ENCODE measurements around the gene NMB. TPM values are rescaled to one million over a fixed set of nuclear protein-coding genes. Genes with fewer than 3 reads are reported as not detected.
A peak's percentile ranks its signal among the peaks of the same experiment; 100 is the strongest.

The NMB gene
- polyA plus RNA-seq, 3 donors from 2014 or later = 3.2 to 10.8 (median 10.0) TPM

- Mint-ChIP-seq H3K27me3 (ENCODE audit: low read depth in 3 of 3) (peaks cover 0 to 3% (median 0%) of the 10 kb centered on the region in 3 donors), H3K36me3 (peaks cover 11 to 29% (median 16%) of the 10 kb centered on the region in 3 donors), H3K9me3 (no peaks in the 10 kb centered on the region), H3K4me1 (peaks cover 0 to 6% of the 10 kb centered on the region in 2 donors), H3K4me3 (no peak overlapping the region), H3K27ac (peak overlapping the region in 3 of 6 donors; percentile 30 to 48 (median 47))
- DNase-seq = no peak
These were observed 11.7 kb upstream of the NMB start for GRCh38 chr15:84669726-84670125.

GRCh38 chr15:84668221-84668982 lies 10.4 kb upstream of the NMB start:
- Mint-ChIP-seq H3K27ac (no peak overlapping the region), H3K4me3 (no peak overlapping the region), H3K27me3 (ENCODE audit: low read depth in 3 of 3) (peaks cover 0 to 2% (median 0%) of the 10 kb centered on the region in 3 donors), H3K4me1 (peaks cover 0 to 5% of the 10 kb centered on the region in 2 donors), H3K9me3 (no peaks in the 10 kb centered on the region), H3K36me3 (peaks cover 10 to 29% (median 16%) of the 10 kb centered on the region in 3 donors)
- no peak for DNase-seq

GRCh38 chr15:84666373-84666772 lies 8.4 kb upstream of the NMB start:
- Mint-ChIP-seq H3K4me1 (peaks cover 0 to 1% of the 10 kb centered on the region in 2 donors), H3K36me3 (peaks cover 10 to 24% (median 16%) of the 10 kb centered on the region in 3 donors), H3K27ac (peak overlapping the region in 5 of 6 donors; percentile 4 to 81 (median 29)), H3K4me3 (no peak overlapping the region), H3K27me3 (ENCODE audit: low read depth in 3 of 3) (peaks cover 0 to 2% (median 0%) of the 10 kb centered on the region in 3 donors), H3K9me3 (no peaks in the 10 kb centered on the region)
- no peak for DNase-seq

DNA sequence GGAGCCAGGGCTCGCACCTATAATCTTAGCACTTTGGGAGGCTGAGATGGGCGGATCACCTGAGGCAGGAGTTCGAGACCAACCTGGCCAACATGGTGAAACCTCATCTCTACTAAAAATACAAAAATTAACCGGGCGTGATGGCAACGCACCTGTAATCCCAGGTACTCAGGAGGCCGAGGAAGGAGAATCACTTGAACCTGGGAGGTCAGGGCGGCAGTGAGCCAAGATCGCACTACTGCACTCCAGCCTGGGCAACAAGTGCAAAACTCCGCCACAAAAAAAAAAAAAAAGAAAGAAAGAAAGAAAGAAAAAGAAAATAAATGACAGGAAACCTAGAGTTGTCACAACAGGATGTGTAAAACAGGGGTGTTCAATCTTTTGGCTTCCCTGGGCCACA lies 3.0 kb upstream of the NMB start:
- Mint-ChIP-seq H3K4me3 (no peak overlapping the region), H3K27me3 (ENCODE audit: low read depth in 3 of 3) (peaks cover 4 to 12% (median 5%) of the 10 kb centered on the region in 3 donors), H3K4me1 (peaks cover 28 to 37% of the 10 kb centered on the region in 2 donors), H3K36me3 (peaks cover 0 to 4% (median 4%) of the 10 kb centered on the region in 3 donors), H3K9me3 (no peaks in the 10 kb centered on the region), H3K27ac (peak overlapping the region in 1 of 6 donors; percentile 24)
- DNase-seq = no peak

DNA sequence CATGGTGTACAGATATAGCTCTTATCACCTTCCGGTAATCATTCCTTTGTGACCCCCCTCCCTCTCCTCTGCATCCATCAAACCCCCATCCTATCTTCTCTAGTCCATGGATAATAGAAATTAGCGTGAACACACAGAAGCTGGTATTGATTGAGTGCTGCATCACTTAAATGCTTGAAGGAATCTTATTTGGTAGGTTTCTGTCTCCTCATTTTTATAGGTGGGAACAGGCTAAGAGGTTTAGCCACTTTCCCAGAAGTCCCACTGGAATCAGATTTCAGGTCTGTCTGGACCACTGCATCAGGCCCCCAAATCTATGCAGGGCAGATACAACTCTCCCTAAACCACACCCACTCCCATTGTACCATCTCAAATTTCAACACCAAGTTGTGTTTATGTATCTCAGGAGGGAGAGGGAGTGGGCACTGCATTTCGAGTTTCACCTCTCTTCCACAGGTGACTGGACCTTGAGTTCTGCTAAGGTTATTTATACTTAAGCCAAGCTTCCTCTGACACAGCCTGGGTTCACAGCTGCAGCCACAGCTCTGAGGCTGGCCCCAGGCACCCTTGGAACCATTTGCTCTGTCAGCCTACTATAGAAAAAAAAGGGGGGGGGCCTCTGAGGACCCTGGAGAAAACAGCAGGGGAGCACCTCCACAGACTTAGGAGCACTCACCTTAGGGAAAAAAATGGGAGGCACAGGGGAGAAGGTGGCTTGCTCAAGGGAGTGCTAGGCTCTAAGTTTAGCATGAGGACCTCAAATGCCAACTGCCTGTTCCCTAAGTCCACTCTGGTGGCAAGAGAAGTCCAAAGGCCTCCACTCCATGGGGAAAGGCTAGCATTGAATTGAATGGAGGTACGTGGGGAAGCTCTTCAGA lies 2.1 kb upstream of the NMB start:
- H3K36me3 Mint-ChIP-seq = peaks cover 0 to 4% (median 3%) of the 10 kb centered on the region in 3 donors
- peaks cover 31 to 45% of the 10 kb centered on the region in 2 donors for H3K4me1 Mint-ChIP-seq
- no peak for DNase-seq
- H3K27me3 Mint-ChIP-seq (ENCODE audit: low read depth in 3 of 3) = peaks cover 4 to 12% (median 5%) of the 10 kb centered on the region in 3 donors
- peak overlapping the region; percentile 61 to 86 (median 78) for H3K27ac Mint-ChIP-seq
- peak overlapping the region in 4 of 5 donors; percentile 18 to 88 (median 68) for H3K4me3 Mint-ChIP-seq
- H3K9me3 Mint-ChIP-seq = no peaks in the 10 kb centered on the region

GRCh38 chr15:84658788-84659411 lies 901 bp upstream of the NMB start:
- peaks cover 38 to 57% of the 10 kb centered on the region in 2 donors for H3K4me1 Mint-ChIP-seq
- DNase-seq = no peak
- peak overlapping the region; percentile 73 to 88 (median 82) for H3K27ac Mint-ChIP-seq
- H3K27me3 Mint-ChIP-seq (ENCODE audit: low read depth in 3 of 3) = peaks cover 9 to 17% (median 11%) of the 10 kb centered on the region in 3 donors
- H3K4me3 Mint-ChIP-seq = peak overlapping the region; percentile 81 to 88 (median 83)
- H3K36me3 Mint-ChIP-seq = no peaks in the 10 kb centered on the region
- no peaks in the 10 kb centered on the region for H3K9me3 Mint-ChIP-seq

DNA sequence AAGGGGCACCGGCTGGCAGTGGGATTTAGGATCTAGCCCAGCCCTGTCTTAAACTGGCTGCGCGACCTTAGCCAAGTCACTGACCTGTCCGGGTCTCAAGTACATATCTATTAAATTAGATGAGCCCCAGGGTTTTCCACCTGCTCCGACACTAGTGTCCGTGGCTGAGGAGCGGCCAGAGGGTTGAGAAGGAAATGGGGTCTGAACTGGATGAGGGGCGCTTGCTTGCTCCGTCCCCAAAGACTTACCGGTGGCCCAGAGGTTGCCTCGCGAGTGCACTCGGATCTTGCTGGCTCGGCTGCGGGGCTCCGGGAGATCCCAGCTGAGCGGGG lies 285 bp downstream of the NMB start:
- H3K4me1 Mint-ChIP-seq = peaks cover 44 to 64% of the 10 kb centered on the region in 2 donors
- no peaks in the 10 kb centered on the region for H3K36me3 Mint-ChIP-seq
- peak overlapping the region in 1 of 6 donors; percentile 17 for H3K27ac Mint-ChIP-seq
- peaks cover 9 to 20% (median 11%) of the 10 kb centered on the region in 3 donors for H3K27me3 Mint-ChIP-seq (ENCODE audit: low read depth in 3 of 3)
- no peak for DNase-seq
- H3K4me3 Mint-ChIP-seq = peak overlapping the region; percentile 68 to 82 (median 74)
- no peaks in the 10 kb centered on the region for H3K9me3 Mint-ChIP-seq

DNA sequence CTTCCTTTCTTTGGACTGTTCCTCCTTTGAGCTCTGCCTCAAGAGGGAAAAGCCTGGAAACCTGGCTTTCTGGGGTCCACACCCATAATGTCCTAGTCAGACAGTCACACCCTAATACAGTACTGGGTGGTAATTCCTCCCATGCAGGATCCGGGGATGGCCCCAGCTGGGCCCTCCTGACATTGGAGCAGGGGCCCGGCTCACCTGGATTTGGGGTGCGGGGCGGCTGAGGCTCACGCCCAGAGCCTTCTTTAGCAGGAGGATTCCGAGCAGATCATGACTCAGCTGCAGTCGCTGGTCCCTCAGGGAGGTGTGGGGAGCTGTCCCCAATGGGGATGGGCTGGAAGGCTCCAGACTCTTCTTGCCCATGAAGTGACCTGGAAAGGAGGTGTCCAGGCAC lies 1.0 kb downstream of the NMB start:
- peaks cover 9 to 20% (median 11%) of the 10 kb centered on the region in 3 donors for H3K27me3 Mint-ChIP-seq (ENCODE audit: low read depth in 3 of 3)
- H3K4me3 Mint-ChIP-seq = peak overlapping the region; percentile 68 to 82 (median 74)
- peaks cover 48 to 71% of the 10 kb centered on the region in 2 donors for H3K4me1 Mint-ChIP-seq
- no peaks in the 10 kb centered on the region for H3K9me3 Mint-ChIP-seq
- peak overlapping the region in 1 of 6 donors; percentile 17 for H3K27ac Mint-ChIP-seq
- no peak for DNase-seq
- H3K36me3 Mint-ChIP-seq = peaks cover 4 to 5% (median 4%) of the 10 kb centered on the region in 3 donors

- DNase-seq = peak; percentile 54 to 66 (median 64)
- H3K9me3 Mint-ChIP-seq = no peaks in the 10 kb centered on the region
- H3K4me3 Mint-ChIP-seq = peak overlapping the region; percentile 98 to 99 (median 99)
- peaks cover 9 to 10% (median 9%) of the 10 kb centered on the region in 3 donors for H3K36me3 Mint-ChIP-seq
- H3K4me1 Mint-ChIP-seq = peaks cover 44 to 69% of the 10 kb centered on the region in 2 donors
- peak overlapping the region; percentile 62 to 98 (median 94) for H3K27ac Mint-ChIP-seq
- H3K27me3 Mint-ChIP-seq (ENCODE audit: low read depth in 3 of 3) = peaks cover 9 to 18% (median 11%) of the 10 kb centered on the region in 3 donors
These were observed 3.1 kb downstream of the NMB start for GRCh38 chr15:84654689-84655453.

- H3K4me1 Mint-ChIP-seq = peaks cover 36 to 63% of the 10 kb centered on the region in 2 donors
- peak; percentile 96 to 97 (median 96) for DNase-seq
- H3K36me3 Mint-ChIP-seq = peaks cover 10 to 11% (median 11%) of the 10 kb centered on the region in 3 donors
- H3K9me3 Mint-ChIP-seq = no peaks in the 10 kb centered on the region
- peaks cover 9 to 16% (median 11%) of the 10 kb centered on the region in 3 donors for H3K27me3 Mint-ChIP-seq (ENCODE audit: low read depth in 3 of 3)
- H3K4me3 Mint-ChIP-seq = peak within 1 kb of the TSS; percentile 98 to 99 (median 99)
- peak within 1 kb of the TSS; percentile 92 to 98 (median 95) for H3K27ac Mint-ChIP-seq
These were observed 3.9 kb downstream of the NMB start, which contains the start of gene WDR73 for GRCh38 chr15:84653910-84654688. Gene WDR73, minus strand, starts transcription at chr15:84654283. Its CDS starts 9 bp downstream, at chr15:84654274.

GRCh38 chr15:84653584-84653909 lies 4.5 kb downstream of the NMB start:
- Mint-ChIP-seq H3K9me3 (no peaks in the 10 kb centered on the region), H3K27me3 (ENCODE audit: low read depth in 3 of 3) (peaks cover 8 to 15% (median 11%) of the 10 kb centered on the region in 3 donors), H3K27ac (peak overlapping the region; percentile 92 to 98 (median 95)), H3K4me1 (peaks cover 32 to 61% of the 10 kb centered on the region in 2 donors), H3K4me3 (peak overlapping the region; percentile 98 to 99 (median 99)), H3K36me3 (peaks cover 14 to 17% (median 16%) of the 10 kb centered on the region in 3 donors)
- DNase-seq = no peak

GRCh38 chr15:84649706-84650105 lies 8.3 kb downstream of the NMB start:
- Mint-ChIP-seq H3K27ac (no peak overlapping the region), H3K27me3 (ENCODE audit: low read depth in 3 of 3) (peaks cover 5 to 15% (median 10%) of the 10 kb centered on the region in 3 donors)

More at GRCh38 chr15:84649706-84650105, 8.3 kb downstream of the NMB start:
- Mint-ChIP-seq H3K36me3 (peaks cover 17 to 30% (median 29%) of the 10 kb centered on the region in 3 donors), H3K4me3 (no peak overlapping the region), H3K4me1 (peaks cover 19 to 38% of the 10 kb centered on the region in 2 donors), H3K9me3 (no peaks in the 10 kb centered on the region)
- DNase-seq = no peak

Measured in immature natural killer cell (primary cell).